PFSK-1 (cell line): Measurements from ENCODE around the gene KLHDC7B.

Experiments
- FOXP2 ChIP-seq: optimal IDR thresholded peaks from 2 replicates; pipeline ENCODE3; 2011; ENCODE audit warnings: borderline replicate concordance, control low read depth, inconsistent platforms; ENCODE audit not compliant: insufficient read depth; ENCODE audit errors: extremely low read length, extremely low read depth
- POLR2AphosphoS5 ChIP-seq: IDR thresholded peaks from 2 replicates; pipeline ENCODE4 v1.6.1; 2012; ENCODE audit warnings: low read depth, mild to moderate bottlenecking, control low read depth, low read length, moderate library complexity
- REST ChIP-seq, 2 experiments: IDR thresholded peaks; 2 replicates each; pipeline versions ENCODE4 v1.6.1 to v1.8.0; 2011 to 2012; ENCODE audit warnings: low read depth in 2 of 2, low read length in 2 of 2, control low read depth in 1 of 2, inconsistent platforms in 1 of 2, mild to moderate bottlenecking in 1 of 2, moderate library complexity in 1 of 2; ENCODE audit not compliant: insufficient read depth in 1 of 2
- SIN3A ChIP-seq: IDR thresholded peaks from 2 replicates; pipeline ENCODE4 v1.6.1; 2012; ENCODE audit warnings: mild to moderate bottlenecking, low read length, moderate library complexity, borderline replicate concordance; ENCODE audit not compliant: insufficient read depth
- TAF1 ChIP-seq: IDR thresholded peaks from 2 replicates; pipeline ENCODE4 v1.6.1; 2012; ENCODE audit warnings: low read length, control low read depth, borderline replicate concordance; ENCODE audit not compliant: insufficient read depth

The KLHDC7B gene

GRCh38 chr22:50505776-50506610 lies 39.7 kb upstream of the KLHDC7B start:
- no peak for TF ChIP-seq POLR2AphosphoS5
- no peak for TF ChIP-seq TAF1
- TF ChIP-seq REST (IDR thresholded peaks at IDR 0.05; ENCODE audit: insufficient read depth in 1 of 2, low read depth in 2 of 2, low read length in 2 of 2), result no peak
- TF ChIP-seq FOXP2, result no peak
- no peak for TF ChIP-seq SIN3A

GRCh38 chr22:50506611-50507420 lies 38.9 kb upstream of the KLHDC7B start:
- TF ChIP-seq TAF1 (no peak), SIN3A (no peak), POLR2AphosphoS5 (no peak), REST (IDR thresholded peaks at IDR 0.05; ENCODE audit: insufficient read depth in 1 of 2, low read depth in 2 of 2, low read length in 2 of 2) (no peak), FOXP2 (no peak)

GRCh38 chr22:50507421-50507990 lies 38.2 kb upstream of the KLHDC7B start, which contains the start of gene LMF2:
Gene LMF2, minus strand, starts transcription at chr22:50507702. Its CDS starts 27 bp downstream, at chr22:50507675.
- no peak for TF ChIP-seq FOXP2
- TF ChIP-seq TAF1, result no peak
- TF ChIP-seq POLR2AphosphoS5, result no peak
- TF ChIP-seq SIN3A, result no peak
- no peak for TF ChIP-seq REST (IDR thresholded peaks at IDR 0.05; ENCODE audit: insufficient read depth in 1 of 2, low read depth in 2 of 2, low read length in 2 of 2)

GRCh38 chr22:50507991-50508884 lies 37.5 kb upstream of the KLHDC7B start, which contains the start of gene NCAPH2:
Gene NCAPH2, plus strand, starts transcription at chr22:50508224. Its CDS starts 114 bp downstream, at chr22:50508338.
- TF ChIP-seq POLR2AphosphoS5 (peak; percentile 57), FOXP2 (peak; percentile 90), SIN3A (peak; percentile 27; the same call in 1 of the 2 replicates), REST (IDR thresholded peaks at IDR 0.05; ENCODE audit: insufficient read depth in 1 of 2, low read depth in 2 of 2, low read length in 2 of 2) (peak in 1 of 2 experiments; percentile 49; a peak in 1 of 4 replicates), TAF1 (peak; percentile 86; the same call in 1 of the 2 replicates)
